ENCODE results near the gene ST6GALNAC6.
"Not testable (repeated sequence)": the region's sequence is repeated elsewhere in the genome, so short reads cannot be mapped to it uniquely, and the experiment has no call there.

ST6GALNAC6 gene

DNA sequence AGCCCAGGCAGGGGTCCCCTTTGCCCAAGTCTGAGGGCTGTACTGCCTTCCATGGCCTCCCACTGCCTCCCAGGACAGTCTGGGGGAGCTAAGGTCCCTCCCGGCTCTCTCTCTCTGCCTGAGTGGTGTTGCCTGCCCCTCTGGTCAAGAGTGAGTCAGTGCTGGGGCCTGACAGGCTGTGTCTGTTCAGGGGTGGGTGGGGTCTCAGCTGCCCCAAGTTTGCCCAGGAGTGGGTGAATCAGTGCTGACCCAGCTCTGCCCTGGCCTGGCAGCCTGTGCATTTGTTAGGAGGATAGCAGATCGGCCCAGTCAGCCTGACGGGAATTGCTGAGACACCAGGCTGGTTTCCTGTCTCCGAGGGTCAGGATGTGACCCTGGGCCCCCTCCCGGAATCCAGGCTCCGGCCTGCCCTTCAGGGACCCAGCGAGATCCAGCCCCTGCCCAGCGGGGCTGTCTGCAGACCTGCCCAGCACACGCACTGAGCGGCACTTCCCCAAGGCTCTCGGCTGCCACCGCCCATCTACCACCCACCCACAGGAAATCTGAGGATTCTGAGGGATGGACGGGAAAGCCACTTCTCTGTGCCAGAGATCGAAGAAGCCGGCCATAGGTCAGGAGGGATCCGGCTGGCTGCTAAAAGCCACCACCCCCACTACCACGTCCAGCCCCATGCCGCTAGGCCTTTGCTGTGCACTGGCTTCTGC is 60.9 kb downstream of the ST6GALNAC6 start:
- H3K4me3 Mint-ChIP-seq = no peak overlapping the region
- H3K36me3 Mint-ChIP-seq = no peaks in the 10 kb centered on the region
- H3K27me3 Mint-ChIP-seq = no peaks in the 10 kb centered on the region
- peaks cover 3% of the 10 kb centered on the region for H3K4me1 Mint-ChIP-seq (ENCODE audit: low read depth)
- no peaks in the 10 kb centered on the region for H3K9me3 Mint-ChIP-seq (ENCODE audit: low read depth)
- H3K27ac Mint-ChIP-seq = no peak overlapping the region

DNA sequence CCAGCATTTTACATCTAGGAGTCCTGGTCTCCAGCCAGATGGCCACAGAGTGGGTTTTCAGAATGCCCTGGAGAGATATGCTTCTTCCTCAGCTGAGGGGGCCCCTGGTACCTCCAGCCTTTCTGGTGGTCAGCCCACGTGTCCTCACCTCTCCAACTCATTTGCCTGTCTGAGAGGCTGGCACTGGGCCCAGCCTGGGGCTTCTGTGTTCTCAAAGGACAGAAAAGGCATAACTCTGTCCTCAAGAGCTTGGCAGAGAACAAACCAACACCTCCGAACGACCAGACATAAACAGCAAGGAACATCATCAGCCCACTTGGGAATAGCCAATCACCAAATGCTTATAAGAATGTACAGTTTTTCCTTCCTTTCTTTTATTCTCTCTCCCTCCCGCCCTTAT is 62.1 kb downstream of the ST6GALNAC6 start:
- Mint-ChIP-seq H3K4me3 (no peak overlapping the region), H3K4me1 (ENCODE audit: low read depth) (peaks cover 10% of the 10 kb centered on the region), H3K27me3 (no peaks in the 10 kb centered on the region), H3K36me3 (no peaks in the 10 kb centered on the region), H3K27ac (no peak overlapping the region), H3K9me3 (ENCODE audit: low read depth) (no peaks in the 10 kb centered on the region)

DNA sequence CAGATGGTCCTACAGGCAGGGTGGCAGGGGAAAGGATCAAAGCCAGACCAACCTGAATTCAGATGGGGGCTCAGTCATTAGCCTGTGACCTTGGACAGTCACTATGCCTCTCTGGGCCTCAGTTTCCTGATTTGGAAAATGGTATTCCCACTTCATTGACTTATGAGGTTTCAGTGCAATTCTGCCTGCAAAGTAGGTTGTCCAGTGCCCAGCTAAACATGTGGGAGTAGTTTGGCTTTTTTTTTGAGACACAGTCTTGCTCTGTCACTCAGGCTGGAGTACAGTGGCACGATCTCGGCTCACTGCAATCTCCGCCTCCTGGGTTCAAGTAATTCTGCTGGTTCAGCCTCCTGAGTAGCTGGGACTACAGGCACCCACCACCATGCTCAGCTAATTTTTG is 62.8 kb downstream of the ST6GALNAC6 start:
- H3K36me3 Mint-ChIP-seq; H3K4me3 Mint-ChIP-seq; H3K9me3 Mint-ChIP-seq (ENCODE audit: low read depth); H3K27ac Mint-ChIP-seq; H3K27me3 Mint-ChIP-seq: not testable (repeated sequence)
- H3K4me1 Mint-ChIP-seq (ENCODE audit: low read depth) = peaks cover 13% of the 10 kb centered on the region

DNA sequence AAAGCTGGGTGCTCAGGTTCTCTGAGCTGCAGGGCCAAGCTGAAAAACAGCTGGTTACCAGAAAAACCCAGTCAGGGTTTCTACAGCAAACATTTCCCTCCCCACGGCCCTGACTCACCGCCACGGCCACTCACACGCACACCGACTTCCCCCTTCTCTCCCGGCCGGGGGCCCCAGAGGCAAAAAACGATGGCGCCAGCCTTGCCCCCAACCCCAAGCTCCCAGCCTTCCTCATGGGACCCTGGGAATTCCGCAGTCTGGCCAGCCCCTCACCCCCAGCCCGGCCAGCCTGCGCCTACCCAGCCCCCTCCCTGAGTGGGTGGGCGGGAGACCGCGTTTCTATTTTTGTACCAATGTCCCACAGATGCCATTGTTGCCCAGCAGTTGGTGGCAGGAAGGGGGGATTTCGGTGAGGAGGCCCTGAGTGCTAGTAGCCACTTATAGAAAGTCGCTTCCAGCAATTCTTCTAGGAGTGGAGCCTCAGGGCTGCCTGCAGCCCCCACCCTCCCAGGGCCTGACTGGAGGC is 63.3 kb downstream of the ST6GALNAC6 start:
- Mint-ChIP-seq H3K4me1 (ENCODE audit: low read depth) (peaks cover 13% of the 10 kb centered on the region), H3K27me3 (no peaks in the 10 kb centered on the region), H3K27ac (no peak overlapping the region)

More for the DNA sequence above, 63.3 kb downstream of the ST6GALNAC6 start:
- Mint-ChIP-seq H3K9me3 (ENCODE audit: low read depth) (no peaks in the 10 kb centered on the region), H3K36me3 (no peaks in the 10 kb centered on the region), H3K4me3 (no peak overlapping the region)

All from activated naive CD8-positive, alpha-beta T cell (primary cell).